Cardiac muscle cell (in vitro differentiated cells and primary cell): ENCODE data around the gene NBAS. TPM values are rescaled to one million over a fixed set of nuclear protein-coding genes. Genes with fewer than 3 reads are reported as not detected.

Source experiments
- DNase-seq, 2 donors: peaks; one replicate each; pipeline versions ENCODE4 v3.0.0 to v3.0.0-alpha.2; 2010 to 2017; ENCODE audit warnings: low read depth in 1 of 2, low spot score in 1 of 2
- H3K27ac ChIP-seq: fragments of 200-600 bp; sonication (generic); 2 replicates; pipeline ENCODE4 v1.5.1; 2016
- H3K27me3 ChIP-seq: fragments of 200-600 bp; sonication (generic); 2 replicates; pipeline ENCODE4 v1.6.0; 2016; ENCODE audit warnings: control low read depth
- H3K36me3 ChIP-seq: fragments of 200-600 bp; sonication (generic); 2 replicates; pipeline ENCODE4 v1.5.1; 2016; ENCODE audit warnings: control low read depth
- H3K4me1 ChIP-seq: fragments of 200-600 bp; sonication (generic); 2 replicates; pipeline ENCODE4 v1.8.1; 2017; ENCODE audit warnings: low read depth, mild to moderate bottlenecking, mixed run types
- H3K4me3 ChIP-seq: fragments of 200-600 bp; sonication (generic); 2 replicates; pipeline ENCODE4 v1.5.1; 2016; ENCODE audit warnings: mild to moderate bottlenecking
- H3K9me3 ChIP-seq: fragments of 200-600 bp; sonication (generic); 2 replicates; pipeline ENCODE4 v1.5.1; 2017; ENCODE audit warnings: low read depth, mild to moderate bottlenecking, control low read depth
- CTCF ChIP-seq: IDR thresholded peaks from 2 replicates; pipeline ENCODE4 v1.5.1; 2012; ENCODE audit warnings: low read depth, mild to moderate bottlenecking, low read length
- polyA plus RNA-seq: library from polyadenylated mRNA; unstranded; fragments of >200 nt; fragmentation: Nextera tagmentation; extraction: Ambion mirVana; gene quantifications from 2 replicates; pipeline ENCODE4 v1.2.1, GENCODE V29; 2016
- total RNA-seq: library from RNA; depleted of rRNA; stranded (reverse); fragments of >200 nt; gene quantifications from 2 replicates; pipeline ENCODE4 v1.2.3, GENCODE V29; 2016

NBAS gene
- total and polyA plus RNA-seq, 2 experiments from 2014 or later, result 32.4 to 74.8 TPM

GRCh38 chr2:15568874-15569273 is 7.7 kb upstream of the NBAS start:
- Histone ChIP-seq H3K27me3 (no peaks in the 10 kb centered on the region), H3K36me3 (no peaks in the 10 kb centered on the region), H3K27ac (no peak overlapping the region), H3K4me1 (no peaks in the 10 kb centered on the region), H3K9me3 (no peaks in the 10 kb centered on the region), H3K4me3 (no peak overlapping the region)
- TF ChIP-seq CTCF, result no peak
- DNase-seq, result no peak

- no peaks in the 10 kb centered on the region for H3K36me3 ChIP-seq
- peaks cover 4% of the 10 kb centered on the region for H3K4me1 ChIP-seq
- DNase-seq, result no peak
- no peak overlapping the region for H3K4me3 ChIP-seq
- no peak for TF ChIP-seq CTCF
- no peaks in the 10 kb centered on the region for H3K9me3 ChIP-seq
- H3K27ac ChIP-seq, result no peak overlapping the region
- no peaks in the 10 kb centered on the region for H3K27me3 ChIP-seq
Measured at GRCh38 chr2:15566912-15567311, 5.8 kb upstream of the NBAS start.

- DNase-seq, result no peak
- no peak overlapping the region for H3K4me3 ChIP-seq
- H3K36me3 ChIP-seq, result no peaks in the 10 kb centered on the region
- no peaks in the 10 kb centered on the region for H3K27me3 ChIP-seq
- H3K4me1 ChIP-seq, result peaks cover 8% of the 10 kb centered on the region
- no peak for TF ChIP-seq CTCF
- H3K9me3 ChIP-seq, result no peaks in the 10 kb centered on the region
- no peak overlapping the region for H3K27ac ChIP-seq
Measured at GRCh38 chr2:15565994-15566671, 5.0 kb upstream of the NBAS start.

GRCh38 chr2:15565392-15565791 is 4.3 kb upstream of the NBAS start:
- Histone ChIP-seq H3K27me3 (no peaks in the 10 kb centered on the region), H3K4me3 (no peak overlapping the region), H3K9me3 (no peaks in the 10 kb centered on the region), H3K27ac (no peak overlapping the region), H3K36me3 (no peaks in the 10 kb centered on the region), H3K4me1 (peaks cover 8% of the 10 kb centered on the region)
- DNase-seq, result no peak
- no peak for TF ChIP-seq CTCF

GRCh38 chr2:15563227-15564100 is 2.3 kb upstream of the NBAS start:
- Histone ChIP-seq H3K36me3 (no peaks in the 10 kb centered on the region), H3K27me3 (no peaks in the 10 kb centered on the region), H3K4me3 (no peak overlapping the region), H3K4me1 (peaks cover 13% of the 10 kb centered on the region), H3K9me3 (no peaks in the 10 kb centered on the region), H3K27ac (no peak overlapping the region)
- no peak for TF ChIP-seq CTCF
- no peak for DNase-seq
